A673 (cell line): ENCODE results near the gene IL4R. TPM values are rescaled to one million over a fixed set of nuclear protein-coding genes. Genes with fewer than 3 reads are reported as not detected.
"Not testable (repeated sequence)": the region's sequence is repeated elsewhere in the genome, so short reads cannot be mapped to it uniquely, and the experiment has no call there.

Source experiments
- BruUV-seq: library from RNA; stranded (reverse); fragments of 400-500 nt; replicated peaks from 2 replicates; lab custom pipeline; 2021; lab: Mats Ljungman, UMichigan
- CTCF ChIA-PET: fragments of 300-600 bp; sonication (Branson Sonifier 250); formaldehyde crosslinking; loops from one replicate; lab custom pipeline; 2022; ENCODE audit warnings: antibody characterized with exemption; lab: Charles Lee
- POLR2A ChIA-PET: fragments of 300-600 bp; sonication (Branson Sonifier 250); formaldehyde crosslinking; loops from one replicate; lab custom pipeline; 2022; ENCODE audit warnings: antibody characterized with exemption; ENCODE audit not compliant: low non-redundant PET; lab: Charles Lee
- DNase-seq: peaks from one replicate; pipeline ENCODE4 v3.0.0-alpha.2; 2015; ENCODE audit warnings: low spot score
- H3K27ac ChIP-seq: fragments of 200-600 bp; sonication (generic); 2 replicates; pipeline ENCODE4 v1.5.1; 2016; ENCODE audit warnings: mixed run types, low read depth, mild to moderate bottlenecking, mixed read lengths, antibody characterized with exemption, low read length; ENCODE audit not compliant: poor library complexity, severe bottlenecking
- H3K27me3 ChIP-seq: fragments of 200-600 bp; sonication (generic); replicated peaks from 2 replicates; pipeline ENCODE4 v1.6.1; 2017; ENCODE audit warnings: mixed run types, low read depth, mild to moderate bottlenecking, mixed read lengths, antibody characterized with exemption, low read length; ENCODE audit not compliant: insufficient read depth, poor library complexity
- H3K36me3 ChIP-seq: fragments of 200-600 bp; sonication (generic); 2 replicates; pipeline ENCODE4 v1.6.1; 2016; ENCODE audit warnings: mixed run types, mild to moderate bottlenecking, mixed read lengths, antibody characterized with exemption, low read length; ENCODE audit not compliant: insufficient read depth, poor library complexity, severe bottlenecking
- H3K4me1 ChIP-seq: fragments of 200-600 bp; sonication (generic); 2 replicates; pipeline ENCODE4 v1.6.1; 2017; ENCODE audit warnings: mixed run types, mild to moderate bottlenecking, mixed read lengths, antibody characterized with exemption, low read length; ENCODE audit not compliant: insufficient read depth, poor library complexity, severe bottlenecking
- H3K4me3 ChIP-seq: fragments of 200-600 bp; sonication (generic); 2 replicates; pipeline ENCODE4 v1.5.1; 2016; ENCODE audit warnings: low read depth, mixed run types, mild to moderate bottlenecking, mixed read lengths, low read length; ENCODE audit not compliant: poor library complexity, severe bottlenecking
- H3K9me3 ChIP-seq: fragments of 200-600 bp; sonication (generic); 2 replicates; pipeline ENCODE4 v1.6.1; 2016; ENCODE audit warnings: mixed run types, low read depth, mild to moderate bottlenecking, mixed read lengths, antibody characterized with exemption, low read length; ENCODE audit not compliant: poor library complexity, severe bottlenecking
- CTCF ChIP-seq: fragments of 300-800, 200-600 bp; sonication (generic); conservative IDR thresholded peaks from 2 replicates; pipeline ENCODE4 v1.5.1; 2017; ENCODE audit warnings: low read depth, mild to moderate bottlenecking, antibody characterized with exemption, low read length, moderate library complexity, mixed read lengths
- EZH2 ChIP-seq: fragments of 200-600 bp; sonication (generic); IDR thresholded peaks from 2 replicates; pipeline ENCODE4 v1.6.1; 2017; ENCODE audit warnings: borderline replicate concordance, low read depth, mild to moderate bottlenecking, mixed read lengths, antibody characterized with exemption, low read length; ENCODE audit not compliant: poor library complexity, severe bottlenecking
- intact Hi-C: fragments of 100-400 bp; cut with micrococcal nuclease; formaldehyde crosslinking; loops from one replicate; pipeline ENCODE4 v1.10.0; 2022; ENCODE audit not compliant: unreplicated experiment
- total RNA-seq: library from RNA; stranded (reverse); gene quantifications from 2 replicates; pipeline ENCODE4 v1.2.3, GENCODE V29; 2021

Gene IL4R
- total RNA-seq, 1 experiment from 2014 or later: 22.9 TPM

- BruUV-seq: no TSS peak
- TF ChIP-seq CTCF: no peak
- no peak for TF ChIP-seq EZH2
- H3K36me3 ChIP-seq: no peaks in the 10 kb centered on the region
- ChIA-PET CTCF (no interaction called here), POLR2A (no interaction called here)
- H3K9me3 ChIP-seq: peaks cover 3% of the 10 kb centered on the region
- no peaks in the 10 kb centered on the region for H3K27me3 ChIP-seq
- no peak overlapping the region for H3K27ac ChIP-seq
- no peak for DNase-seq
- no peaks in the 10 kb centered on the region for H3K4me1 ChIP-seq
- no peak overlapping the region for H3K4me3 ChIP-seq
- intact Hi-C loops: no loop called here
These were observed 78.9 kb downstream of the IL4R start for GRCh38 chr16:27392671-27393070.

GRCh38 chr16:27394516-27394915 is 80.7 kb downstream of the IL4R start:
- Histone ChIP-seq H3K9me3 (peaks cover 3% of the 10 kb centered on the region), H3K36me3 (no peaks in the 10 kb centered on the region), H3K4me1 (no peaks in the 10 kb centered on the region), H3K4me3 (no peak overlapping the region), H3K27me3 (no peaks in the 10 kb centered on the region), H3K27ac (no peak overlapping the region)
- no peak for DNase-seq
- TF ChIP-seq EZH2: no peak
- no peak for TF ChIP-seq CTCF
- POLR2A ChIA-PET: no interaction called here
- intact Hi-C loops: no loop called here
- BruUV-seq: no TSS peak
- CTCF ChIA-PET: no interaction called here

DNA sequence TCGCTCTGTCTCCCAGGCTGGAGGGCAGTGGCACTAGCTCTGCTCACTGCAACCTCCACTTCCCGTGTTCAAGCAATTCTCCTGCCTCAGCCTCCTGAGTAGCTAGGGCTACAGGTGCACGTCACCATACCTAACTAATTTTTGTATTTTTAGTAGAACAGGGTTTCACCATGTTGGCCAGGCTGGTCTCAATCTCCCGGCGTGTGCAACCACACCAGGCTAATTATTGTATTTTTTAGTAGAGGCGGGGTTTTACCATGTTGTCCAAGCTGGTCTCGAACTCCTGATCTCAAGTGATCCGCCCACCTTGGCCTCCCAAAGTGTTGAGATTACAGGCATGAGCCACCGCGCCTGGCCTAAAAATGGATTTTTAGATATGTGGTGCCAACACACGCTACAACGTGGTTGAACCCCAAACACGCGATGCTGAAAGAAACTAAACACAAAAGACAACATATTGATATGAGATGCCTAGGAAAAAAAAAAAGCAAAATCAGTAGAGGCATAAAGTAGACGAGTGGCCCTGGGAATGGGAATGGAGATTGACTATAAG is 84.6 kb downstream of the IL4R start:
- H3K4me3 ChIP-seq, CTCF ChIA-PET, DNase-seq, H3K9me3 ChIP-seq, H3K27ac ChIP-seq, intact Hi-C loops, POLR2A ChIA-PET, H3K4me1 ChIP-seq, H3K27me3 ChIP-seq, H3K36me3 ChIP-seq, BruUV-seq: not testable (repeated sequence)
